Urinary bladder (tissue), 4 donors: ENCODE results near the gene MARCHF3. TPM values are rescaled to one million over a fixed set of nuclear protein-coding genes. Genes with fewer than 3 reads are reported as not detected.
"Not testable (repeated sequence)": the region's sequence is repeated elsewhere in the genome, so short reads cannot be mapped to it uniquely, and the experiment has no call there.

ENCODE experiments used
- DNase-seq: peaks from one replicate; pipeline ENCODE4 v3.0.0-alpha.2; 2015; ENCODE audit errors: extremely low spot score
- H3K27ac ChIP-seq: one replicate; pipeline ENCODE4 v1.5.1; 2013; ENCODE audit warnings: low read depth, mild to moderate bottlenecking, moderate library complexity
- H3K36me3 ChIP-seq: one replicate; pipeline ENCODE4 v1.6.1; 2013; ENCODE audit warnings: mild to moderate bottlenecking, moderate library complexity; ENCODE audit not compliant: insufficient read depth
- H3K4me1 ChIP-seq: one replicate; pipeline ENCODE4 v1.6.1; 2013; ENCODE audit warnings: mild to moderate bottlenecking, moderate library complexity; ENCODE audit not compliant: insufficient read depth
- H3K4me3 ChIP-seq: one replicate; pipeline ENCODE4 v1.5.1; 2013; ENCODE audit warnings: low read depth, low read length
- WGBS: extraction: QIAGEN DNeasy Blood & Tissue Kit; methylation state at CpG from one replicate; pipeline ENCODE4 v1.1.7; 2013; 5-methylcytosine and 5-hydroxymethylcytosine counted together
- polyA plus RNA-seq: library from polyadenylated mRNA; stranded (reverse); fragments of 200-250 nt; gene quantifications from one replicate; pipeline ENCODE4 v1.2.3, GENCODE V29; 2013
- total RNA-seq: library from RNA; depleted of rRNA; stranded (reverse); fragments of >200 nt; gene quantifications from one replicate; pipeline ENCODE4 v1.2.3, GENCODE V29; 2014
- donor health status: healthy with polysubstance abuse.
- donor health status: healthy.

Gene MARCHF3
- total and polyA plus RNA-seq, 2 donors = 8.6 to 9.2 TPM

GRCh38 chr5:126847456-126847820, 182.9 kb downstream of the MARCHF3 start:
- no peak overlapping the region for H3K27ac ChIP-seq
- H3K4me1 ChIP-seq = no peaks in the 10 kb centered on the region
- H3K4me3 ChIP-seq = no peak overlapping the region
- no peak for DNase-seq
- H3K36me3 ChIP-seq = no peaks in the 10 kb centered on the region
- 76% methylated on average over 4 of the region's 4 CpGs for WGBS

- Histone ChIP-seq H3K27ac (no peak overlapping the region), H3K4me3 (no peak overlapping the region), H3K4me1 (no peaks in the 10 kb centered on the region), H3K36me3 (no peaks in the 10 kb centered on the region)
- no peak for DNase-seq
- WGBS = 85% methylated on average over 5 of the region's 5 CpGs
Observed at GRCh38 chr5:126846744-126847455, 183.5 kb downstream of the MARCHF3 start.

GRCh38 chr5:126846344-126846743, 184.0 kb downstream of the MARCHF3 start:
- no peak overlapping the region for H3K27ac ChIP-seq
- no peaks in the 10 kb centered on the region for H3K36me3 ChIP-seq
- no peaks in the 10 kb centered on the region for H3K4me1 ChIP-seq
- H3K4me3 ChIP-seq = no peak overlapping the region
- no peak for DNase-seq

- H3K27ac ChIP-seq, DNase-seq: not testable (repeated sequence)
Observed at GRCh38 chr5:126845470-126846070, 184.8 kb downstream of the MARCHF3 start.

GRCh38 chr5:126843375-126843774, 187.0 kb downstream of the MARCHF3 start:
- not testable (repeated sequence) for H3K4me3 ChIP-seq
- WGBS = 63% methylated on average over 11 of the region's 11 CpGs

More at GRCh38 chr5:126845470-126846070, 184.8 kb downstream of the MARCHF3 start:
- WGBS = 47% methylated on average over 14 of the region's 14 CpGs
- H3K36me3 ChIP-seq, H3K4me1 ChIP-seq, H3K4me3 ChIP-seq: not testable (repeated sequence)

GRCh38 chr5:126839407-126839806, 191.0 kb downstream of the MARCHF3 start:
- not testable (repeated sequence) for DNase-seq, H3K27ac ChIP-seq, H3K36me3 ChIP-seq, H3K4me1 ChIP-seq, H3K4me3 ChIP-seq
- WGBS = 85% methylated on average over 7 of the region's 7 CpGs

More at GRCh38 chr5:126843375-126843774, 187.0 kb downstream of the MARCHF3 start:
- H3K27ac ChIP-seq, H3K36me3 ChIP-seq, DNase-seq, H3K4me1 ChIP-seq: not testable (repeated sequence)

GRCh38 chr5:126837906-126838539, 192.3 kb downstream of the MARCHF3 start:
- 71% methylated on average over 7 of the region's 7 CpGs for WGBS
- H3K4me1 ChIP-seq = no peaks in the 10 kb centered on the region
- no peak overlapping the region for H3K4me3 ChIP-seq
- no peak overlapping the region for H3K27ac ChIP-seq
- no peaks in the 10 kb centered on the region for H3K36me3 ChIP-seq
- DNase-seq = no peak

GRCh38 chr5:126837242-126837641, 193.1 kb downstream of the MARCHF3 start:
- no peak for DNase-seq
- no peaks in the 10 kb centered on the region for H3K4me1 ChIP-seq
- H3K36me3 ChIP-seq = no peaks in the 10 kb centered on the region
- no peak overlapping the region for H3K4me3 ChIP-seq
- WGBS = 95% methylated on average over 4 of the region's 4 CpGs
- no peak overlapping the region for H3K27ac ChIP-seq

- Histone ChIP-seq H3K27ac (no peak overlapping the region), H3K36me3 (no peaks in the 10 kb centered on the region), H3K4me1 (no peaks in the 10 kb centered on the region), H3K4me3 (no peak overlapping the region)
- no peak for DNase-seq
- WGBS = 89% methylated on average over 2 of the region's 2 CpGs
Observed at GRCh38 chr5:126836778-126837177, 193.6 kb downstream of the MARCHF3 start.

GRCh38 chr5:126831156-126831555, 199.2 kb downstream of the MARCHF3 start:
- no peak for DNase-seq
- H3K27ac ChIP-seq = no peak overlapping the region
- H3K36me3 ChIP-seq = no peaks in the 10 kb centered on the region
- H3K4me1 ChIP-seq = no peaks in the 10 kb centered on the region
- H3K4me3 ChIP-seq = no peak overlapping the region
- WGBS = 94% methylated on average over 1 of the region's 1 CpG

- Histone ChIP-seq H3K4me1 (no peaks in the 10 kb centered on the region), H3K27ac (no peak overlapping the region), H3K36me3 (no peaks in the 10 kb centered on the region), H3K4me3 (no peak overlapping the region)
- no peak for DNase-seq
- 87% methylated on average over 5 of the region's 5 CpGs for WGBS
Observed at GRCh38 chr5:126830061-126830460, 200.3 kb downstream of the MARCHF3 start.

GRCh38 chr5:126829098-126829497, 201.3 kb downstream of the MARCHF3 start:
- DNase-seq = no peak
- no peak overlapping the region for H3K27ac ChIP-seq
- no peaks in the 10 kb centered on the region for H3K36me3 ChIP-seq
- no peak overlapping the region for H3K4me3 ChIP-seq
- no peaks in the 10 kb centered on the region for H3K4me1 ChIP-seq
- 88% methylated on average over 5 of the region's 5 CpGs for WGBS

GRCh38 chr5:126826619-126827215, 203.6 kb downstream of the MARCHF3 start:
- Histone ChIP-seq H3K4me1 (no peaks in the 10 kb centered on the region), H3K36me3 (no peaks in the 10 kb centered on the region), H3K4me3 (no peak overlapping the region), H3K27ac (no peak overlapping the region)
- WGBS = 64% methylated on average over 3 of the region's 3 CpGs
- no peak for DNase-seq

GRCh38 chr5:126819253-126819652, 211.1 kb downstream of the MARCHF3 start:
- Histone ChIP-seq H3K4me3 (no peak overlapping the region), H3K36me3 (peaks cover 2% of the 10 kb centered on the region), H3K4me1 (no peaks in the 10 kb centered on the region), H3K27ac (no peak overlapping the region)
- no peak for DNase-seq
- WGBS = 98% methylated on average over 5 of the region's 5 CpGs
